ENCODE measurements around the gene TCTN2. TPM values are rescaled to one million over a fixed set of nuclear protein-coding genes. Genes with fewer than 3 reads are reported as not detected.

The TCTN2 gene
- total and polyA plus RNA-seq, 2 of the 8 experiments (the other 6 are each of a cell fraction or from before 2014, with no cell fraction given): 7.5 to 8.4 TPM

DNA sequence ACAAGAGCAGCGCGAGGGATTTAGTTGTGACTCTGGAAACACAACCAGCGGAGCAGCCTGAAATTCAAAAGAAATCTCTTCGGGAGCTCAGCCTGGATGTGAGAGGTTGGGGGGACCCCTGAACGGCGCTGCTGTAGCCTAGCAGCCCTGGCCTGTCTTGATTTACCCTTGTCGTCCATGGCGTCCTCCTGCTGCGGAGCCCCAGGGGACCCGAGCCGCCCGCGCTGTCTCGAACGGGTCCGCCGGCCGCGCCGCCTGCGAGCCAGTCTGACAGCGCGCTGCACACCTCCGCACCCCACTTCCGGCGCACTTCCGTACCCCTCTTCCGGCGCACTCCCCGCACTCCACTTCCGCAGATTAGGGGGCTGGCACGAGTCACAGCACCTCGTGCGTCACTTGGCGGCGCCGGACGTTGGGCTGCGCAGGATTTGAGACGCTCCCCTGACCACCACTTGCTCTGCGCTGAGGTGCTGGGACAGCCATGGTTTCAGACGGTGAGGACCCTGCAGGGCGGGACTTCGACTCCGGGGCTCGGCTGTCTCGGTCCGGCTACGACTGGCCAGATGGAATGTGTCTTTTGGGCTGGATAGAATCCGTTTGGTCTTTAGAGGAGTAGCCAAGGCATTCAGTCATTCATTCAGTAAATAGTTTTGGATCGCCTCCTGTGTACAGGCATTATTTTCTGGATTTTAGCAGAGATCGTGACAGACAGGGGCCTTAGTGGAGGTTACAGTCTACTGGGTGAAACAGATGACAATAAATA lies 37.4 kb upstream of the TCTN2 start, which contains the start of the genes EIF2B1 and GTF2H3 (continued):
- peak; percentile 84 for TF ChIP-seq YY1 (IDR thresholded peaks at IDR 0.05; ENCODE audit: low read depth, low read length)
- peak; percentile 53; the same call in 1 of the 2 replicates for TF ChIP-seq BRCA1 (IDR thresholded peaks at IDR 0.05; ENCODE audit: low read depth, low read length)
- TF ChIP-seq RNF2 (IDR thresholded peaks at IDR 0.05; ENCODE audit: borderline replicate concordance, low read depth, low read length, missing control alignments, poor library complexity, severe bottlenecking): no peak
- peak; percentile 21 for TF ChIP-seq SAP30 (IDR thresholded peaks at IDR 0.05; ENCODE audit: insufficient read depth, insufficient replicate concordance, low read length)
- no peak for TF ChIP-seq SIX5 (IDR thresholded peaks at IDR 0.05; ENCODE audit: low read depth, low read length)
- peak; percentile 36 for TF ChIP-seq NANOG (IDR thresholded peaks at IDR 0.05; ENCODE audit: insufficient read depth, low read depth, low read length, poor library complexity, severe bottlenecking)
- TF ChIP-seq RXRA (IDR thresholded peaks at IDR 0.05; ENCODE audit: insufficient read depth, low read depth, low read length): no peak
- peak; percentile 96 for TF ChIP-seq TBP (IDR thresholded peaks at IDR 0.05; ENCODE audit: low read depth, low read length)
- no peak for TF ChIP-seq EZH2 (IDR thresholded peaks at IDR 0.05; ENCODE audit: low read depth, low read length, severe bottlenecking)
- peak; percentile 99 for TF ChIP-seq POLR2AphosphoS5 (IDR thresholded peaks at IDR 0.05; ENCODE audit: low read depth, low read length)
- peak in 1 of 2 experiments; percentile 59; a peak in 1 of 3 replicates for TF ChIP-seq EP300 (IDR thresholded peaks at IDR 0.05; ENCODE audit: borderline replicate concordance in 1 of 2, low read depth in 2 of 2, low read length in 2 of 2)
- peak; percentile 100 for TF ChIP-seq KDM4A (IDR thresholded peaks at IDR 0.05; ENCODE audit: low read depth, low read length, severe bottlenecking)
- peak; percentile 99 for TF ChIP-seq TAF1 (IDR thresholded peaks at IDR 0.05; ENCODE audit: low read depth, low read length)

Data from H1 (cell line).